Peyer's patch (tissue), 4 donors: ENCODE results near the gene SLC2A1.
A peak's percentile ranks its signal among the peaks of the same experiment; 100 is the strongest.

ENCODE experiments used
- CTCF ChIP-seq, 6 experiments: fragments of 450-650 bp in 4 of 6; fragments of 200-600 bp in 2 of 6; sonication (generic) in 1 of 6; IDR thresholded peaks; one replicate each; pipeline ENCODE4 v1.5.1; 2017 to 2019; ENCODE audit warnings: antibody characterized with exemption in 6 of 6, mild to moderate bottlenecking in 3 of 6, moderate library complexity in 1 of 6
- POLR2A ChIP-seq, 2 donors: fragments of 450-650 bp; IDR thresholded peaks; one replicate each; pipeline ENCODE4 v1.5.1; 2017; ENCODE audit warnings: antibody characterized with exemption in 2 of 2, mild to moderate bottlenecking in 2 of 2, moderate library complexity in 2 of 2

GRCh38 chr1:42931108-42931539, 27.5 kb downstream of the SLC2A1 start:
- TF ChIP-seq POLR2A (IDR thresholded peaks at IDR 0.05) = no peak
- TF ChIP-seq CTCF (IDR thresholded peaks at IDR 0.05) = peak; percentile 32 to 67 (median 54)
